ENCODE data around the gene DDX54. TPM values are rescaled to one million over a fixed set of nuclear protein-coding genes. Genes with fewer than 3 reads are reported as not detected.

Gene DDX54
- total RNA-seq, 1 experiment from 2014 or later, result 83.0 TPM

DNA sequence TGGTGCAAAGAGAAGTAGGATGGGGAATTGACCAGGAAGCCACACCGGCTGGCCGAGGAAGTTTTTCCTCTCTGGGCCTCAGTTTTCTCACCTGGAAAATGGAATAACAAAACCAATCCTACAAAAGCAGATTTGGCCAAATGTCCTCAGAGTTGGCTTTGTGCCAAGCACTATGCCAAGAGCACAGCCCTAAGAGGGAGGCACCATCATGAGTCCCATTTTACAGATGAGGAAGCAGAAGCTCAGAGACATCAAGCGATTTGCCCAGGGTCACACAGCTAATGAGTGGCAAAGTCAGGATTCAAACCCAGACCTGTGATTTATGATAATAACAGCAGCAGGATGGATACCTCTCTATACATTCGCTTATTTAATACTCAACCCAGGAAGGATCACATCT lies 77.0 kb downstream of the DDX54 start:
- no peaks in the 10 kb centered on the region for H3K79me2 ChIP-seq (ENCODE audit: insufficient read depth, low read length)
- Mint-ChIP-seq H3K9me3 (no peaks in the 10 kb centered on the region), H3K27ac (no peak overlapping the region), H3K4me1 (peaks cover 2 to 15% of the 10 kb centered on the region in 2 experiments; a peak in 3 of 4 replicates), H3K4me3 (no peak overlapping the region), H3K27me3 (ENCODE audit: low read depth) (peaks cover 6% of the 10 kb centered on the region), H3K36me3 (ENCODE audit: insufficient read depth in 1 of 3, low read depth in 3 of 3) (no peaks in the 10 kb centered on the region)
- no peak overlapping the region for H3K14ac ChIP-seq (ENCODE audit: insufficient read depth, low read length)
- no peak overlapping the region for H3K9ac ChIP-seq (ENCODE audit: extremely low read depth, insufficient read length, low read length)
- no peak overlapping the region for H2BK20ac ChIP-seq (ENCODE audit: low read depth, low read length, poor library complexity, severe bottlenecking)
- WGBS (ENCODE audit: extremely low coverage, insufficient read length, low lambda C conversion rate), result no CpG with 5 or more reads among the region's 4 CpGs
- no peak overlapping the region for H3K4ac ChIP-seq (ENCODE audit: low read depth, low read length)
- no peak overlapping the region for H3K56ac ChIP-seq (ENCODE audit: insufficient read length, low read depth, low read length)
- no peak overlapping the region for H4K91ac ChIP-seq (ENCODE audit: insufficient read length, low read depth, low read length)
- no peak for DNase-seq
- H4K8ac ChIP-seq (replicated peaks; ENCODE audit: insufficient read length, low read depth, low read length), result no peak overlapping the region
- H3K27me3 ChIP-seq (ENCODE audit: insufficient read depth, low read length), result no peaks in the 10 kb centered on the region; the same call in 1 of the 2 replicates
- no peak overlapping the region for H3K18ac ChIP-seq (ENCODE audit: insufficient read length, low read depth, low read length)
- peaks cover 4% of the 10 kb centered on the region for H3K23me2 ChIP-seq (ENCODE audit: insufficient read length, low read depth, low read length, poor library complexity, severe bottlenecking)
- peaks cover 4% of the 10 kb centered on the region for H4K20me1 ChIP-seq (ENCODE audit: control insufficient read depth, insufficient read depth, insufficient read length)
- no peak overlapping the region for H4K5ac ChIP-seq (ENCODE audit: insufficient read length, low read depth, low read length)
- H2AFZ ChIP-seq (ENCODE audit: low read length), result no peak overlapping the region
- H3K4me2 ChIP-seq (ENCODE audit: insufficient read depth, insufficient read length, low read length), result no peak overlapping the region
- no peak overlapping the region for H2BK120ac ChIP-seq (ENCODE audit: low read depth, low read length, poor library complexity, severe bottlenecking)
- no peak overlapping the region for H3K27ac ChIP-seq (ENCODE audit: insufficient read length, low read depth, low read length)
- H3K79me1 ChIP-seq (ENCODE audit: insufficient read depth, low read depth, low read length, poor library complexity, severe bottlenecking), result no peaks in the 10 kb centered on the region
- no peak overlapping the region for H2BK15ac ChIP-seq (ENCODE audit: low read depth, low read length)
- no peak overlapping the region for H2BK12ac ChIP-seq (ENCODE audit: insufficient read length, low read depth, low read length)
- TF ChIP-seq, protein P1, sequence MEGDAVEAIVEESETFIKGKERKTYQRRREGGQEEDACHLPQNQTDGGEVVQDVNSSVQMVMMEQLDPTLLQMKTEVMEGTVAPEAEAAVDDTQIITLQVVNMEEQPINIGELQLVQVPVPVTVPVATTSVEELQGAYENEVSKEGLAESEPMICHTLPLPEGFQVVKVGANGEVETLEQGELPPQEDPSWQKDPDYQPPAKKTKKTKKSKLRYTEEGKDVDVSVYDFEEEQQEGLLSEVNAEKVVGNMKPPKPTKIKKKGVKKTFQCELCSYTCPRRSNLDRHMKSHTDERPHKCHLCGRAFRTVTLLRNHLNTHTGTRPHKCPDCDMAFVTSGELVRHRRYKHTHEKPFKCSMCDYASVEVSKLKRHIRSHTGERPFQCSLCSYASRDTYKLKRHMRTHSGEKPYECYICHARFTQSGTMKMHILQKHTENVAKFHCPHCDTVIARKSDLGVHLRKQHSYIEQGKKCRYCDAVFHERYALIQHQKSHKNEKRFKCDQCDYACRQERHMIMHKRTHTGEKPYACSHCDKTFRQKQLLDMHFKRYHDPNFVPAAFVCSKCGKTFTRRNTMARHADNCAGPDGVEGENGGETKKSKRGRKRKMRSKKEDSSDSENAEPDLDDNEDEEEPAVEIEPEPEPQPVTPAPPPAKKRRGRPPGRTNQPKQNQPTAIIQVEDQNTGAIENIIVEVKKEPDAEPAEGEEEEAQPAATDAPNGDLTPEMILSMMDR (conservative IDR thresholded peaks at IDR 0.05), result no peak
- H3T11ph ChIP-seq (ENCODE audit: low read length), result no peak overlapping the region
- H2BK5ac ChIP-seq (ENCODE audit: insufficient read length, low read length), result no peak overlapping the region
- H2AK5ac ChIP-seq (ENCODE audit: insufficient read length, low read length), result no peak overlapping the region
- H3K4me1 ChIP-seq (ENCODE audit: insufficient read depth, low read length), result no peaks in the 10 kb centered on the region
- no peaks in the 10 kb centered on the region for H3K9me3 ChIP-seq (ENCODE audit: control insufficient read depth, low read depth, low read length)
- H3K23ac ChIP-seq (ENCODE audit: insufficient read length, low read depth, low read length), result no peak overlapping the region

Small RNA genes lying within 50 kb of the gene (microRNA-seq; reads per million reads assigned to microRNA genes)
- not detected for gene MIR7106 (ENCODE audit: borderline microRNAs expressed)

Other genes with a start within 250 kb of the DDX54 start
- gene OAS3, start 247.0 kb downstream of the DDX54 start, total RNA-seq (2021), result 0.70 and 0.81 TPM in 2 replicates
- not detected in 2 replicates for gene OAS2, start 207.0 kb downstream of the DDX54 start, total RNA-seq (2021)
- gene DTX1, start 128.7 kb downstream of the DDX54 start, total RNA-seq (2021), result 3.0 and 3.5 TPM in 2 replicates
- 2.3 and 2.7 TPM in 2 replicates for gene RASAL1, start 49.7 kb downstream of the DDX54 start, total RNA-seq (2021)
- not detected in 2 replicates for gene CFAP73, start 35.8 kb downstream of the DDX54 start, total RNA-seq (2021)
- 26.0 and 26.1 TPM in 2 replicates for gene RITA1, start 243 bp upstream of the DDX54 start, total RNA-seq (2021)
- 13.5 and 16.1 TPM in 2 replicates for gene TPCN1, start 36.0 kb upstream of the DDX54 start, total RNA-seq (2021)
- gene SLC8B1, start 149.6 kb upstream of the DDX54 start, total RNA-seq (2021), result 10.4 and 10.6 TPM in 2 replicates
- gene PLBD2, start 173.1 kb upstream of the DDX54 start, total RNA-seq (2021), result 31.4 and 35.6 TPM in 2 replicates
- 0.13 TPM in 1 of 2 replicates, not detected in the other for gene SDS, start 218.4 kb upstream of the DDX54 start, total RNA-seq (2021)
- gene SDSL, start 236.9 kb upstream of the DDX54 start, total RNA-seq (2021), result 0.46 and 1.1 TPM in 2 replicates